Measurements from ENCODE around the gene RRBP1. TPM values are rescaled to one million over a fixed set of nuclear protein-coding genes. Genes with fewer than 3 reads are reported as not detected.

RRBP1 gene
- total and polyA plus RNA-seq, 2 of the 4 experiments (the other 2 are of a cell fraction) = 90.2 to 136 TPM

GRCh38 chr20:17612992-17613327 is 69.1 kb downstream of the RRBP1 start:
- Histone ChIP-seq H3K4me2 (ENCODE audit: low read depth, low read length) (no peak overlapping the region), H3K4me1 (ENCODE audit: control insufficient read depth, insufficient read depth, low read length) (no peaks in the 10 kb centered on the region; the same call in 1 of the 2 replicates), H3K23ac (ENCODE audit: low read depth, low read length) (no peak overlapping the region), H4K8ac (ENCODE audit: low read depth in 2 of 2, low read length in 2 of 2) (no peak overlapping the region; a peak in 1 of 4 replicates), H3K56ac (ENCODE audit: extremely low read depth, insufficient read depth, low read length) (no peak overlapping the region), H2AK5ac (ENCODE audit: low read depth, low read length) (no peak overlapping the region), H2BK5ac (ENCODE audit: low read depth, low read length, poor library complexity, severe bottlenecking) (no peak overlapping the region), H2AK9ac (replicated peaks; ENCODE audit: low read depth, low read length, poor library complexity) (no peak overlapping the region), H4K91ac (ENCODE audit: insufficient read depth, low read depth, low read length) (no peak overlapping the region), H3K14ac (replicated peaks; ENCODE audit: low read depth, low read length) (no peak overlapping the region), H4K5ac (ENCODE audit: low read depth, low read length) (no peak overlapping the region), H3K27me3 (ENCODE audit: control insufficient read depth, insufficient read depth, low read length) (no peaks in the 10 kb centered on the region), H3K9me3 (ENCODE audit: control insufficient read depth, insufficient read depth, low read length) (no peaks in the 10 kb centered on the region), H4K20me1 (ENCODE audit: insufficient read depth, low read length) (peaks cover 86% of the 10 kb centered on the region), H3K18ac (ENCODE audit: low read depth, low read length) (no peak overlapping the region), H3K4me3 (ENCODE audit: insufficient read depth, low read depth, low read length) (no peak overlapping the region), H3K79me1 (ENCODE audit: low read depth in 1 of 2, low read length in 2 of 2) (peaks cover 8 to 64% of the 10 kb centered on the region in 2 experiments; a peak in 3 of 4 replicates), H3K9me1 (ENCODE audit: insufficient read depth, low read length) (no peaks in the 10 kb centered on the region), H2BK120ac (ENCODE audit: low read depth, low read length) (no peak overlapping the region), H3K36me3 (ENCODE audit: control insufficient read depth, insufficient read depth, low read length) (peaks cover 61% of the 10 kb centered on the region), H2BK20ac (ENCODE audit: low read depth, low read length) (no peak overlapping the region), H3K4ac (ENCODE audit: low read depth, low read length) (no peak overlapping the region), H3K27ac (ENCODE audit: insufficient read depth, low read length) (peak overlapping the region; percentile 8; the same call in 1 of the 2 replicates), H3K9ac (ENCODE audit: low read depth, low read length) (no peak overlapping the region), H2AFZ (replicated peaks; ENCODE audit: low read length, poor library complexity) (no peak overlapping the region), H2BK15ac (ENCODE audit: low read depth, low read length) (no peak overlapping the region)
- POLR2A ChIA-PET (ENCODE audit: unreplicated experiment) = interaction anchor here (0.5 kb wide), 1 partner anchor 714 kb away, joined by 3 read pairs; no protein-coding TSS in a partner anchor
- TF ChIP-seq SMC3 (IDR thresholded peaks at IDR 0.05; ENCODE audit: low read depth, low read length) (no peak), MAFK (IDR thresholded peaks at IDR 0.05; ENCODE audit: low read depth, low read length) (no peak), RFX5 (IDR thresholded peaks at IDR 0.05; ENCODE audit: low read depth, low read length) (no peak), ELK1 (IDR thresholded peaks at IDR 0.05; ENCODE audit: borderline replicate concordance, low read depth, low read length) (no peak), RCOR1 (IDR thresholded peaks at IDR 0.05; ENCODE audit: insufficient replicate concordance, low read length) (no peak), CEBPB (IDR thresholded peaks at IDR 0.05; ENCODE audit: low read depth, low read length) (no peak), RAD21 (IDR thresholded peaks at IDR 0.05; ENCODE audit: low read length) (no peak), MAZ (IDR thresholded peaks at IDR 0.05; ENCODE audit: borderline replicate concordance, low read depth, low read length) (no peak), FOS (IDR thresholded peaks at IDR 0.05; ENCODE audit: low read depth, low read length) (no peak)
- ATAC-seq (ENCODE audit: low read depth) (no peak), DNase-seq (no peak)
- 100% methylated on average over 4 of the region's 7 CpGs; no CpG with 5 or more reads in 1 of the 2 experiments for WGBS, 2 experiments (ENCODE audit: extremely low coverage in 2 of 2, insufficient read length in 1 of 2)
- in situ Hi-C loops (cut with MboI; ENCODE audit: low sequenced_read_pairs) = loop anchor here (5.0 kb wide), 1 partner anchor 76 kb away; no protein-coding TSS in a partner anchor
- intact Hi-C loops (cut with micrococcal nuclease) = loop anchor here (5.0 to 10.0 kb wide), 2 partner anchors 108 to 811 kb away; no protein-coding TSS in a partner anchor
- CTCF ChIA-PET = interaction anchor here (0.8 kb wide), 1 partner anchor 76 kb away, joined by 4 read pairs; no protein-coding TSS in a partner anchor
- dilution Hi-C loops (cut with HindIII; ENCODE audit: low sequenced_read_pairs, unreplicated experiment) = no loop called here
- BruUV-seq (replicated peaks) = no TSS peak
